ENCODE results near the gene ZNF383. TPM values are rescaled to one million over a fixed set of nuclear protein-coding genes. Genes with fewer than 3 reads are reported as not detected.

ZNF383 gene
- total and polyA plus RNA-seq, 10 of the 15 experiments (the other 5 are each of a cell fraction or from before 2014, with no cell fraction given): 3.3 to 9.0 (median 5.1) TPM

DNA sequence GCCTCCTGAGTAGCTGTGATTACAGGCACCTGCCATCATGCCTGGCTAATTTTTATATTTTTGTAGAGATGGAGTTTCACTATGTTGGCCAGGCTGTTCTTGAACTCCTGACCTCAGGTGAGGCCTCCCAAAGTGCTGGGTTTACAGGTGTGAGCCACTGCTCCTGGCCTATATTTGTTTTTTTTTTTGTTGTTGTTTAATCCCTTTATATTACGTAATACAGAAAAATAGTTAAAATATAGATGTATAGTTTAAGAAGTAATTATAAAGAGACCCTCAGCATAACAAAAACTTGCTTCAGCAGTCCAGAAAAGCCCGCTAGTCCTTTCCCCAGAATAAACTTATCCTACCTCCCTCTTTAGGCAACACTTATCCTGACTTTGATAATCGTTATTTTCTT, 2.4 kb downstream of the ZNF383 start:
- no peak for DNase-seq (ENCODE audit: low read depth, low spot score)
- Histone ChIP-seq H3K79me2 (ENCODE audit: control insufficient read depth, insufficient read depth, low read length) (peaks cover 11% of the 10 kb centered on the region), H3K9ac (ENCODE audit: control insufficient read depth, insufficient read depth, low read length) (no peak overlapping the region), H3K27me3 (replicated peaks in 1 of 2; ENCODE audit: control insufficient read depth in 2 of 2, insufficient read depth in 2 of 2, low read length in 1 of 2) (no peaks in the 10 kb centered on the region), H2AFZ (ENCODE audit: control insufficient read depth, low read depth, low read length) (no peak overlapping the region), H3K9me3 (replicated peaks; ENCODE audit: control insufficient read depth, insufficient read depth, low read length) (peaks cover 13% of the 10 kb centered on the region; the same call in 2 of the 3 replicates), H3K36me3 (ENCODE audit: control insufficient read depth in 2 of 2, insufficient read depth in 2 of 2, low read length in 1 of 2) (no peaks in the 10 kb centered on the region; a peak in 1 of 4 replicates), H3K27ac (ENCODE audit: control insufficient read depth, insufficient read depth) (no peak overlapping the region), H3K4me3 (no peak overlapping the region), H3K4me1 (ENCODE audit: control insufficient read depth, insufficient read depth, low read length) (no peaks in the 10 kb centered on the region; the same call in 1 of the 2 replicates), H3K4me2 (ENCODE audit: control insufficient read depth, insufficient read depth) (no peak overlapping the region), H4K20me1 (ENCODE audit: control insufficient read depth, insufficient read depth) (no peaks in the 10 kb centered on the region)
- ChIA-PET CTCF (interaction anchor here (1.0 kb wide), 1 partner anchor 11 kb away, joined by 7 read pairs; the partner anchor contains the start of gene ZNF585B), POLR2A (no interaction called here), RAD21 (ENCODE audit: unreplicated experiment) (no interaction called here), SMC1A (ENCODE audit: uncharacterized antibody, unreplicated experiment) (no interaction called here)
- no peak for TF ChIP-seq CBX3 (IDR thresholded peaks at IDR 0.05; ENCODE audit: borderline replicate concordance, low read depth)
- no peak for TF ChIP-seq SMARCA5 (IDR thresholded peaks at IDR 0.05)
- TF ChIP-seq RFX5 (IDR thresholded peaks at IDR 0.05; ENCODE audit: low read depth, low read length): no peak
- TF ChIP-seq CHD1 (IDR thresholded peaks at IDR 0.05; ENCODE audit: low read depth, low read length): no peak
- no peak for TF ChIP-seq SP1 (IDR thresholded peaks at IDR 0.05; ENCODE audit: low read depth, low read length)
- no peak for FAIRE-seq
- no TSS peak for BruUV-seq (replicated peaks)
- in situ Hi-C loops (cut with MboI) (no loop called here), intact Hi-C loops (cut with micrococcal nuclease; ENCODE audit: unreplicated experiment) (no loop called here)
- no peak for ATAC-seq
- WGBS (ENCODE audit: insufficient coverage, insufficient replicate concordance, low lambda C conversion rate, missing lambda C conversion rate): 97% methylated on average over 3 of the region's 3 CpGs

DNA sequence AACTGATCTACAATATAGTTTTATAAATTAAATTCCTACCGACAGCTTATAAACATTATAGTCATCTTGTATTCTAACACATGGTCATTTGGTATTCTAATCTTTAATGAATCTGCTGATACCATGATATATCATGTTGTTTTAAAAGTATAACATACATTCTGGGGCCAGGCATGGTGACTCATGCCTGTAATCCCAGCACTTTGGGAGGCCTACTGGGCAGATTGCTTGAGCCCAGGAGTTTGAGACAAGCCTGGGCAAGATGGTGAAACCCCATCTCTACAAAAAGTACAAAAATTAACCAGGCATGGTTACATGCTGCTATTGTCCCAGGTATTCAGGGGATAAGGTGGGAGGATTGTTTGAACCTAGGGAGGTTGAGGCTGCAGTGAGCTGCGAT, 3.1 kb downstream of the ZNF383 start:
- Histone ChIP-seq H3K27ac (ENCODE audit: control insufficient read depth, insufficient read depth) (no peak overlapping the region), H3K4me1 (ENCODE audit: control insufficient read depth, insufficient read depth, low read length) (no peaks in the 10 kb centered on the region; the same call in 1 of the 2 replicates), H3K36me3 (ENCODE audit: control insufficient read depth in 2 of 2, insufficient read depth in 2 of 2, low read length in 1 of 2) (peaks cover 0 to 6% of the 10 kb centered on the region in 2 experiments; a peak in 1 of 4 replicates), H3K9me3 (replicated peaks; ENCODE audit: control insufficient read depth, insufficient read depth, low read length) (peaks cover 14% of the 10 kb centered on the region; the same call in 2 of the 3 replicates), H3K9ac (ENCODE audit: control insufficient read depth, insufficient read depth, low read length) (no peak overlapping the region), H2AFZ (ENCODE audit: control insufficient read depth, low read depth, low read length) (no peak overlapping the region), H3K4me2 (ENCODE audit: control insufficient read depth, insufficient read depth) (no peak overlapping the region), H4K20me1 (ENCODE audit: control insufficient read depth, insufficient read depth) (no peaks in the 10 kb centered on the region), H3K79me2 (ENCODE audit: control insufficient read depth, insufficient read depth, low read length) (peaks cover 11% of the 10 kb centered on the region), H3K27me3 (replicated peaks in 1 of 2; ENCODE audit: control insufficient read depth in 2 of 2, insufficient read depth in 2 of 2, low read length in 1 of 2) (no peaks in the 10 kb centered on the region), H3K4me3 (no peak overlapping the region)
- intact Hi-C loops (cut with micrococcal nuclease; ENCODE audit: unreplicated experiment): no loop called here
- no TSS peak for BruUV-seq (replicated peaks)
- ChIA-PET POLR2A (interaction anchor here (1.1 kb wide), 1 partner anchor 8 kb away, joined by 6 read pairs; no protein-coding TSS in a partner anchor), RAD21 (ENCODE audit: unreplicated experiment) (no interaction called here), CTCF (interaction anchor here (1.0 kb wide), 1 partner anchor 12 kb away, joined by 7 read pairs; the partner anchor contains the start of gene ZNF585B), SMC1A (ENCODE audit: uncharacterized antibody, unreplicated experiment) (no interaction called here)
- in situ Hi-C loops (cut with MboI): no loop called here
- 100% methylated on average over 2 of the region's 2 CpGs for WGBS (ENCODE audit: insufficient coverage, insufficient replicate concordance, low lambda C conversion rate, missing lambda C conversion rate)
- TF ChIP-seq, protein P1, sequence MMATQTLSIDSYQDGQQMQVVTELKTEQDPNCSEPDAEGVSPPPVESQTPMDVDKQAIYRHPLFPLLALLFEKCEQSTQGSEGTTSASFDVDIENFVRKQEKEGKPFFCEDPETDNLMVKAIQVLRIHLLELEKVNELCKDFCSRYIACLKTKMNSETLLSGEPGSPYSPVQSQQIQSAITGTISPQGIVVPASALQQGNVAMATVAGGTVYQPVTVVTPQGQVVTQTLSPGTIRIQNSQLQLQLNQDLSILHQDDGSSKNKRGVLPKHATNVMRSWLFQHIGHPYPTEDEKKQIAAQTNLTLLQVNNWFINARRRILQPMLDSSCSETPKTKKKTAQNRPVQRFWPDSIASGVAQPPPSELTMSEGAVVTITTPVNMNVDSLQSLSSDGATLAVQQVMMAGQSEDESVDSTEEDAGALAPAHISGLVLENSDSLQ (IDR thresholded peaks at IDR 0.05): no peak
- no peak for ATAC-seq
- DNase-seq (ENCODE audit: low read depth, low spot score): no peak
- no peak for FAIRE-seq
